ENCODE results near the gene BAZ2B. TPM values are rescaled to one million over a fixed set of nuclear protein-coding genes. Genes with fewer than 3 reads are reported as not detected.

Gene BAZ2B
- total and polyA plus RNA-seq, 2 of the 13 experiments (the other 11 are each of a cell fraction or from before 2014, with no cell fraction given), result 14.0 to 15.1 TPM

GRCh38 chr2:159285929-159286708 is 330.2 kb downstream of the BAZ2B start, which contains the start of gene WDSUB1 (continued):
- no peak for TF ChIP-seq MAF1 (CRISPR knock-in tag; IDR thresholded peaks at IDR 0.05; ENCODE audit: borderline replicate concordance)
- peak; percentile 91; the same call in 1 of the 2 replicates for TF ChIP-seq PREB (CRISPR knock-in tag; IDR thresholded peaks at IDR 0.05)
- peak; percentile 62; the same call in 1 of the 2 replicates for TF ChIP-seq ZNF703 (CRISPR knock-in tag; IDR thresholded peaks at IDR 0.05; ENCODE audit: borderline replicate concordance)
- 0 out of 2 replicates have a peak, but pooled peaks have one; percentile 19 for TF ChIP-seq SP140L (CRISPR knock-in tag; IDR thresholded peaks at IDR 0.05; ENCODE audit: borderline replicate concordance)
- 0 out of 2 replicates have a peak, but pooled peaks have one; percentile 14 for TF ChIP-seq GATA4 (IDR thresholded peaks at IDR 0.05; ENCODE audit: borderline replicate concordance, low read depth)
- peak; percentile 87 for TF ChIP-seq NRL (CRISPR knock-in tag; IDR thresholded peaks at IDR 0.05; ENCODE audit: borderline replicate concordance)
- no peak; the same call in 1 of the 2 replicates for TF ChIP-seq ZSCAN25 (CRISPR knock-in tag; IDR thresholded peaks at IDR 0.05)
- TF ChIP-seq TBX2 (CRISPR knock-in tag; IDR thresholded peaks at IDR 0.05; ENCODE audit: borderline replicate concordance), result peak; percentile 68
- TF ChIP-seq ZNF512 (CRISPR knock-in tag; IDR thresholded peaks at IDR 0.05), result no peak
- 0 out of 2 replicates have a peak, but pooled peaks have one; percentile 28 for TF ChIP-seq FOSL1 (CRISPR knock-in tag; IDR thresholded peaks at IDR 0.05; ENCODE audit: borderline replicate concordance)
- TF ChIP-seq KDM3A (CRISPR knock-in tag; IDR thresholded peaks at IDR 0.05; ENCODE audit: low read depth), result peak; percentile 9; the same call in 1 of the 2 replicates
- TF ChIP-seq NKX3-1 (CRISPR knock-in tag; IDR thresholded peaks at IDR 0.05), result 0 out of 2 replicates have a peak, but pooled peaks have one; percentile 46
- peak; percentile 76; the same call in 1 of the 2 replicates for TF ChIP-seq ZNF234 (CRISPR knock-in tag; conservative IDR thresholded peaks at IDR 0.05)
- TF ChIP-seq YEATS4 (CRISPR knock-in tag; IDR thresholded peaks at IDR 0.05; ENCODE audit: borderline replicate concordance), result peak; percentile 78; the same call in 1 of the 2 replicates
- TF ChIP-seq THRA (CRISPR knock-in tag; IDR thresholded peaks at IDR 0.05; ENCODE audit: borderline replicate concordance), result 0 out of 2 replicates have a peak, but pooled peaks have one; percentile 6
- peak; percentile 92; the same call in 1 of the 2 replicates for TF ChIP-seq ZNF567 (CRISPR knock-in tag; IDR thresholded peaks at IDR 0.05; ENCODE audit: borderline replicate concordance)
- peak; percentile 51; the same call in 1 of the 2 replicates for TF ChIP-seq SMAD3 (CRISPR knock-in tag; IDR thresholded peaks at IDR 0.05)
- TF ChIP-seq ZNF274 (CRISPR knock-in tag; IDR thresholded peaks at IDR 0.05), result peak; percentile 91; the same call in 1 of the 2 replicates
- no peak for TF ChIP-seq ZNF12 (CRISPR knock-in tag; IDR thresholded peaks at IDR 0.05)
- TF ChIP-seq ZNF121 (CRISPR knock-in tag; IDR thresholded peaks at IDR 0.05), result peak; percentile 59; the same call in 1 of the 2 replicates
- TF ChIP-seq FOXC1 (CRISPR knock-in tag; IDR thresholded peaks at IDR 0.05; ENCODE audit: borderline replicate concordance), result peak; percentile 86
- no peak for TF ChIP-seq POLR2G (IDR thresholded peaks at IDR 0.05; ENCODE audit: low read depth, low read length)
- peak; percentile 82; the same call in 1 of the 2 replicates for TF ChIP-seq ZNF761 (CRISPR knock-in tag; conservative IDR thresholded peaks at IDR 0.05)
- TF ChIP-seq, protein P1, sequence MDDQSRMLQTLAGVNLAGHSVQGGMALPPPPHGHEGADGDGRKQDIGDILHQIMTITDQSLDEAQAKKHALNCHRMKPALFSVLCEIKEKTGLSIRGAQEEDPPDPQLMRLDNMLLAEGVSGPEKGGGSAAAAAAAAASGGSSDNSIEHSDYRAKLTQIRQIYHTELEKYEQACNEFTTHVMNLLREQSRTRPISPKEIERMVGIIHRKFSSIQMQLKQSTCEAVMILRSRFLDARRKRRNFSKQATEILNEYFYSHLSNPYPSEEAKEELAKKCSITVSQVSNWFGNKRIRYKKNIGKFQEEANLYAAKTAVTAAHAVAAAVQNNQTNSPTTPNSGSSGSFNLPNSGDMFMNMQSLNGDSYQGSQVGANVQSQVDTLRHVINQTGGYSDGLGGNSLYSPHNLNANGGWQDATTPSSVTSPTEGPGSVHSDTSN (CRISPR knock-in tag; IDR thresholded peaks at IDR 0.05; ENCODE audit: borderline replicate concordance), result peak; percentile 77; the same call in 1 of the 2 replicates
